GM19372 (cell line): ENCODE measurements around the gene TMEM272.

Source experiments
- ATAC-seq: cut with Tn5 transposase; IDR thresholded peaks from one replicate; pipeline ENCODE4 v1.9.1; 2021; ENCODE audit warnings: mild to moderate bottlenecking, low read depth, moderate library complexity; ENCODE audit not compliant: unreplicated experiment

Gene TMEM272

DNA sequence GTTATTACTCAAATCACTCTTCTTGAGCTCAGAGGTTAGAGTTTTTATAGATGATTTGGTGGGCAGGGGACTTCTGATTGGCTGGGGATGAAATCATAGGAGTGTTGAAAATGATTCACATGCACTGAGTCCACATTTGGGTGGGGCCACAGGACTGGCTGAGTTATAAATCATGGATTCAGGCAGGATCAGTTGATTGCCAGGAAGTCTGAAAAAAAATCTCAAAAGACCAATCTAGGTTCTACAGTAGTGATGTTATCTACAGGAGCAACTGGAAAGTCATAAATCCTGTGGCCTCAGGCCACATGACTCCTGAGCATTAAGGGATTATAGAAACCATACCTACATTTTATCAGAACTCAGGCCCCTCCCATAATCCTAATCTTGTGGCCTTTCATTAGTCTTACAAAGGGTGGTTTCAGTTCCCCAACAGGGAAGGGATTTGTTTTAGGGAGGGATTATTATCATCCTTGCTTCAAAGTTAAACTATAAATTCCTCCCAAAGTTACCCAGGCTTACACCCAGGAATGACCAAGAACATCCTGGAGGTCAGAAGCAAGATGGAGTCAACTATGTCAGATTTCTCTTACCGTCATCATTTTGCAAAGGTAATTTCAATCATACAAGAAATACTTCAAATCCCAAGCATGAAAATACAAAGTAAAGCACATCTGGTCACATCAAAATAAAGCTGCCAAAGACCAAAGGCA is 11.2 kb upstream of the TMEM272 start:
- no peak for ATAC-seq

DNA sequence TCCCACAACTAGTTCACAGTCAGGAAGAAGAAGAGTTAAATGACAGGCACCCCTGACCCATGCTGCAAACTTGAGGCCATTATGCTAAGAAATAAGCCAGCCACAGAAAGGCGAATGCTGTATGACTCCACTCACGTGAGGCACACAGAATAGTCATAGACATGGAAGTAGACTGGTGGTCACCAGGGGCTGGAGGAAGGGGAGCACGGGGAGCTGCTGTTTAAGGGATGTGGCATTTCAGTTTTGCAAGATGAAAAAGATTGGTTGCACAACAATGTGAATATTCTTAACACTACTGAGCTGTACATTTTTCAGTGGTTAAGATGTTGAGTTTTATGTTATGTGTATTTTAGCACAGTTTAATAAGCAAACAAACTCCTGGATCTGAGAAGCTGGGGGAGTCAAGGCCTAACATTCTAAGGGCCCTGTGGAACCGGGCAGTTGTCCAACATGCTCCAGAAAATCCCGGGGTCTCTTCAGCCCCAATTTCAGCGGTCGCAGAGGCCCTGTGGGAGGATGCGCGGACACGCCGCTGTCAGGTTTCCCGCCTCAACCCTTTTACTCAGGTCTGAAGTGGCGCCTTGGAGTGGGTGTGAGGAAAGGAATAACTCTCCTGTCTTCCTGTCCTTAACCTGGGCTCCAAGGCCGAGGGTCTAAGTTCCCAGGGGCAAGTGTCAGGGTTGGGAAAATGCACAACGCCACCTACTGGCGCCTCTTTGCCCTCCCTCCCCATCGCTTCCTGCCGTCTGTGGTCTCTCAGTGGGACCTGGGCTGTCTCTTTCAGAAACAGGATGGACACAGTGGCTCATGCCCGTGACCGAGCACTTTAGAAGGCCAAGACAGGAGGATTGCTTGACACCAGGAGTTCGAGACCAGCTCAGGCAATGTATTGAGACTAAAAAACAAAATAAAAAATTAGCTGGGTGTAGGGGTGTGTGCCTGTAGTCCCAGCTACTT is 4.4 kb upstream of the TMEM272 start:
- ATAC-seq: no peak

DNA sequence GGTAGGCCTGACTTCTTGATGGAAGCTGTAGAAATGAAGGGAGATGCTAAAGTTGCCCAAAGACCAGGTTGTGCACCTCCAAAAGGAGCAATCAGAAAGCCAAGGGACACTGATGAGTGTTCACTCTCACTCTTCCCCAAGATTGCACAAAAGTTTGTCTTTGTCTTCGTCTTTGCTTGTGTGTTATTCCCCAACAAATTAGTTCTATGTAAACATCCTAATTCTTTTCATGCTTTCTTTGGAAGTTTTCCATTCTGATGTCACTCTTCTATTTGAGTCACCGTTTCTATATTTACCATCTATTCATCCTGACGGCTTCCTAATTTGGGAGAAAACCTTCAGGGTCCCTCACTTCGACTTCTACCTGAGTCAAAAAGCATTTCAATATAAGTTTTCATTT is 3.7 kb upstream of the TMEM272 start:
- no peak for ATAC-seq

DNA sequence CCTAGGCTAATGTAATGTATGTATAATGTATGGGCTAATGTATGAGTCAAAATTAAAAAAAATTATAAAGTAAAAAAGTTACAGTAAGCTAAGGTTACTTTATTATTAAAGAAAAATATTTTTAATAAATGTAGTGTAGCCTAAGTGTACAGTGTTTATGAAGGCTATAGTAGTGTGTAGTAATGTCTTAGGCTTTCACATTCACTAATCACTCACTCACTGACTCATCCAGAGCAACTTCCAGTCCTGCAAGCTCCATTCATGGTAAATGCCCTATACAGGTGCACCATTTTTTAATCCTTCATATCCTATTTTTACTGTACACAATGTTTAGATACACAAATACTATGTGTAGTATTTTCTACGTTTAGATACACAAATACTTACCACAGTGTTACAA is 1.8 kb upstream of the TMEM272 start:
- ATAC-seq: no peak

DNA sequence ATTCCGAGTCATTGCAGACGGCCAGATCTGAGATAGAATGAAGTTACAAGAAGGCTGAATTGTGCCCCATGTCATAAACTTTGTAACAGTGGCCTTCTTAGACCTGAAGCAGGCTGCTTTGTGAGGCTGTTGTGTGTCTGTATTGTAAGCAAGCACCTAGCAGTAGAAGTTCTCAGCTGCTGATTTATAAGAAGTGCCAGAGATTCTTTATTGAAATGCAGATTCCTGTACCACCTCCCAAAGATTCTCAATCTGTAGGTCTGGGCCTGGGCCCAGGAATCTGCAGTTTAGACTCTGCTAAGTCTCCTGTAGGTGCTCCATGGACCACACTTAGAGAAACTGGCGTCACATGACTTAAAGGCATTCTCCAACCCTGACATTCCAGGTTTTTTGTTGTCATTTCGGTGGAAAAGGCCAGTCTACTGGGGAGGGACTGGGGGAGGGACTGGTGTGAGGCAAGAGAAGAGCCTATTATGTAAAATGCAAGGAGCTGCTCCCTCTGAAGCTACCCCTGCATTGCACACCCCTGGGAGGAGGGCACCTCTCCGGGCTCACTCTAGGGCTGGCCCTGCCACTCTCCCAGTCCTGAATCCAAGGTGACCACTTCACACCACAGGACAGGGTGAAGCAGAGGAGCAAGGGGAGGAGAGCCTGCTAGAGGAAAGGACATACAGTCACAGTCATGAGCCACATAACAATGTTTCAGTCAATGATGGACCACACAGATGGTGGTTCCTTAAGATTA is 769 bp upstream of the TMEM272 start:
- ATAC-seq: no peak

DNA sequence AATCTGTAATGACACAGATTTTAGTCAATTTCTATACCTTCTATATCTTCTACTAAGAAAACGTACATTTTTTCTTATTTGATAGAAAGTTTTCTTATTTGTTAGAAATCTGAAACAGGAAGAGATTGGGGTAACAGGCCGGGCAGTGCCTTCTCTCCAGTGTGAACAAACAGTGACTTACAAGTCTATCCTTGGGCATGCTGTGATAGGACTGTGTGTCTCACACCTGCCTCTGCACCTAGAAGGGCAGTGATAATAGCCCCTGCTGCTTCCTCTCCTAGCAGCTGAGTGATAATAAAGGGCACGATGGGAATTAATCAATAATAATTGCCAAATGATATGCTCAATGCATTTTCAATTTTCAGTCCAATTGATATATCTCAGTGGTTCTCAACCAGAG is 1.4 kb downstream of the TMEM272 start:
- no peak for ATAC-seq

DNA sequence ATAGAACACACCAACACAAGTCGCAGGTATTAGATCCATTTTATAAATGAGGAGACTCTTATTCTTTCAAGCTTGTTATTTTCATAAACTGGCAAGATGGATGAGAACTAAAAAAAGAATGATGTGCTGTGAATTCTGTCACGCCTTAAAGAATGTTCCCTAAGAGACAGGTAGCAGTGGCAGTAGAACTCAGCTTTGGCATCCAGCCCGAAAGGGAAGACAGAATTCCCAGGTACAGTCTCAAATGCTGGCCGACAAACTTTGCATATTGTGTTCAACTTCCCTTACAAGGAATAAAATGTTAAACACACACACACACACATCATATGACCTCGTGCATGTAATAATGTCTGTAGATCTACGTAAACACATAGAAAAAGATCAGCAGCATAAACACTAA is 3.2 kb downstream of the TMEM272 start:
- ATAC-seq: no peak

DNA sequence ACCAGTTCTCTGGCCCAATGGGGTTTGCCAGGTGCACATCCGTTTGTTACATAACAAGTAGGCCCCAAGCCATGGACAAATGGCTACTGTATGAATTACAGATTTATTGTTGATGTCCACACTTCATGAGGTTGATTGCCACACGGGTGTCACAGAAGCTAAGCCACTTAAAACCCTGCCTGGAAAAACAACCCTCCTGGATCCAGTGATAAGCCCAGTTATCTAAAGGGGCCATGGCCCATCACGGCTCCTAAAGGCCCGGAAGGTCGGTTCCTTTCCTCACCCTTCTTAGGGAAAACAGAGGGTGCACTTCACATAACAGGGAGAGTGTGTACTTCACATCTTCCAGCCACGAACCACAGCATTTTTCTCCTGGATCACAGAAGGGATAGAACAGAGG is 4.1 kb downstream of the TMEM272 start:
- ATAC-seq: no peak

DNA sequence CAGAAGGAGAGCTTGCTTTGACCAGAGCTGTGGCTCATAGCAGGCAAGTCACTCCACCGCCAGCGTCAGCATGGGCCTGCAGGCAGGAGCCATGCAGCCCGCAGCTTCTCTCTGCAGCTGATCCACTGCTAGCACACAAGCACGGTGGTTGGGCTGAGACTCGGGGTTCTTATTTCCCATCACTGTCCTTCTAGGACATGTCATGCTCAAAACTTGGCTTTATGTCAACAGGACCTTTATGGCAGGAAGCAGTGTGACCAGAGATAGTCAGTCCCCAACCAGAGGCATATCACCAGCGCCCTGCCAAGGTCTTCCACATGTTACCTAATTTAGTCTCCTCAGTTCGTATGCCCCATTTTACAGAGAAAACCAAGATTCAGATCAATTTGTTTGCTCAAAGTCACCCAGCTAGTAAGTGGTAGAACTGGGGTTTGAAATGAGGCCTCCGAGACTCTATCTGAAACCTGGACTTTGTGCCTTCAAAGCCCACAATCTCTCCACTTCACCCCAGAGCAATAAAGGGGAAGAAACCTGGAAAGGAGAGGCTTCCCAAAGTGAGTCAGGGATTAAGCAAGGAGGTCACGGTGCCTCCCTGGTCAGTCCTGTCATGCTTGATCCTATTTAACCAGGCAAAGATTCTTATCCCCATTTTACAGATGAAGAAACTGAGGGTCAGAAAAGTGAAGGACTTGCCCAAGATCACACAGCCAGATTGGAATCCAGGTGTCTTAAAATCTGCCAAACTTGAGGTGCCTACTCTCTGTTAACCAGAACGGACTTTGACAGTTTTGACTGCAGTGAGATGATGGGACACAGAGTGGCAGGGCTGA is 5.1 kb downstream of the TMEM272 start:
- no peak for ATAC-seq

DNA sequence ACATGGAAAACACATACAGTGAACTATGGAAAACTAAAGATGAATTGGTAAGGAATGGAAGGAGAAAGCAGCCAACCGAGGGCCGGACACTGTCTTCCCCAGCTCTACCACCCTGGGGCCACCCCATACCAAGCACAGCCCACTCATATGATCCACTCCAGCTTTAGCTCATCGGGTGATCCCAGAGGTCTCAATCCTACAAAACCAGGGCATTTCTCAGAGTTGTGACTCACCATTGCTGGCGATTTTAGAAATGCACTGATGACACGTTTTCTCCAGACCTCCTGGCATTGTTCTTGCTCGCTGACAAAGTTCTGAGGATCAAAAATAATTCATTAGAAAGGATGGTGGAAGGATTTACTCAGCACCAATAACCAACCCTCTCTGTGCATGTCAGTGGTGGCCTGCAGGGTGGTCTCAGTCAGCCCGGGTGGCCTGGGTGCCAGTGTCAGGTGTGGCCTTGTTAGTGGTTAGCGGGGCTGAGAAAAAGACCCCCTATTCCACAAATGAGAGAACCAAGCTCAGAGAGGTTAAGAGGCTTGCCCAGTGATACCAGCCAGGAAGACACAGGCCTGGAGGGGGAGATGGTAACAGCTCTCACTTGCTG is 6.6 kb downstream of the TMEM272 start:
- no peak for ATAC-seq

DNA sequence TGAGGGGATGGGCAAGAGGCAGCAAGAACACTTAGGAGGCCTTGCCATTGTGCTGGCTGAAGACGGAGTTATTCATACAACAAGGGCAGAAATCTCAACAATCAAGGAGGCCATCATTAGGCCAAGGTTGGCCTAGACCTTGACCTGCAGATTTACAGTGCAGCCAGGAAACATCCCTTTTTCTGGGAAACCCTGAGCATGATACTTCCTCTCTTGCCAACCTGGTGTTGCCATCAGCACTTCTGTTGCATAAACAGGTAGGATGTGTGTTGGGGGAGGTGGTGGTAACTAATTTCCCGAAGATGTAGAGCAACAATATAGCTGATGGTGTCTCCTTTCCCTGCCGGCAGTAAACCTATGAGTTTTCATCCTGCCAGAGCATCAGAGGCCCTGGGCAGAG is 8.0 kb downstream of the TMEM272 start:
- ATAC-seq: no peak

DNA sequence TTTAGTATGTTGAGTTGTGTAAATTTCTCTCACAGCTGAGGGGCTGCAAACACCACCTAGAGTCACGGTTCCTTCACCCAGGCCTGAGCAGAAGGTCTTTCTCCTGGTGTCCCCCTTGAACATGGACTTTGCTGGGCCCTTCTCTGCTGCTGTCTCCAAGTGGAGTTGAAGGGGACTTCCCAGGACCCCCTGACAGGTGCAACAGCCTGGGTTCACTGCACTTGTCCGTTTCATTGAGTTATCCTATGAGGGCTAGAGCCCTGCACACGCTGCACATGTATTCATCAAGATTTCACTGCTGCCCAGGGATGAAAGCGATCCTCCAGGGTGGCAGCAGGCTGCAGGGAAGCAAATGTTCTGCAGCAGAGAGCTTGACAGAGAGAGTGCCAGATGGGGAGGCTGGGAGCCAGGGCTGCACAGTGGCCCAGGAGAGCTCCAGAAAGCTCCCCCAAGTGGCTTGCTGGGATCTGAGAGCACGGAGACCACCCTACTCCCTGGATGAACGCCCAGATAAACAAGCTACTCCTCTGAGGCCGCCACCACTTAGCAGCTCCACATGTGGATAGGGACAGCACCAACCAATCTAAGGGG is 10.3 kb downstream of the TMEM272 start:
- no peak for ATAC-seq

DNA sequence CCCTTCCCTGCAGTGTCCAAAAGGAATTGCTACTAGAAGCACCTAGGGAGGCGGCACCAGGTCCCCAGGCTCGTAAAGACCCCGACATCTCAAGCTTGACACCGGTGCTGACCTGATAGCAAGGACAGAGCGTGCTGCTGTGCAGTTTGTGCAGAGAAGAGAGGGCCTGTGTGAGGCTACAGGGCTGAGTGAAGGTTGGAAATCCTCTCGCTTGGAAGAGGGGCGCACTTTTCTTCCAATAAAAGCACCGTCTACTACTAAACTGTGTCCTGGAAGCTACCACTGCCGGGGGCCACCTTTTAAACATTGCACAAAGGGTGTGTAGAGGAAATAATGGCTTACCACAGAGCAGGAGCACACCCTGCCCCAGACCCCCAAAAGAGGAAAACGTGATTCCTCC is 11.0 kb downstream of the TMEM272 start:
- ATAC-seq: no peak

DNA sequence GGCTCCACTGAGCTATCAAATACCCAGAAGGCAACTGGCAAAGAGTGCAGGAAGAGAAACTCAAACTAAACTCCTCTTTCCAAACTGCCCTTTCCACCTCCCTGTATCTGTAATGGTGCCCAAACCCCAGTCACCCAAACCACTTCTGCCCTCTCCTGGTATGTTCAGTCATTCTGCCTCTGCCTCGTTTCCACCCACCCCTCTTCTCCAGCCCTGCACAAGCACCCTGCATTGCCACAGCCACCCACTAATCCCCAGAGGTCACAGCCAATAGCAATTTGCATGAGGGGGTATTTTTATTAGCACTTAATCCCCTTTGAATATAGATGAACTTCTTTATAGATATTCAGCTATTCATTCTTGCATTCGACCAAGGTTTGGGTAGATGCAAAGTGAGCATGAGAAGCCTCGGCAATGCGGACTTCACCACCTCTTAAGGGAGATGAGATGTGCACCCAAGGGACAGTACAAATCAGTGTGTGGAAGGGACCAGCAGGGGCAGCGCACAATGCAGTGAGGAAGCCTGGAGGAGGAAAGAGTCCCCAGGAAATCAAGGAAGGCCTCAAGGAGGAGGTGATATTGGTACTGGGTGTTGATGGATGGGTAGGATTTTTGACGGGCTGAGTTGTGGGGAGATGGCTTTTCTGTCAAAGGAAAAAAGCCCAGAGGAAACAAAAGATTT is 12.4 kb downstream of the TMEM272 start:
- ATAC-seq: no peak

DNA sequence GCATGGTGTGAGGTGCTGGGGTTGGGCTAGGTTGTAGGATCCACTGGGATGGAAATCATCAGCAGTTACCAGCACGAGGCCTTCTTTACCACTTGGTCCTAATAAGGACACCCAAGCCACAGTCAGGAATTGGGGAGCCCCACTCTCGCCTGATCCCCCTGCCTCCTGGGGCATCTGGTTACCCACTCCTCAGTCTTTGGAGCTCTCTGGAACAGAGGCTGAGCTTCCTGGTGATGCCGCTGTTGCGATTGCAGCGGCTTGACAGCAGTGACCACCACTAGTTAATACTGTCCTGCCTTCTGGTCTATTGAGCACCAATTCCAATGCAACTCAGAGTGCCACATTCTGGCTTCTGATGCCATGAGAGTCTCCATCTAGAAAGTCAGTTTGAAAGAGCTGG is 13.5 kb downstream of the TMEM272 start:
- ATAC-seq: no peak

DNA sequence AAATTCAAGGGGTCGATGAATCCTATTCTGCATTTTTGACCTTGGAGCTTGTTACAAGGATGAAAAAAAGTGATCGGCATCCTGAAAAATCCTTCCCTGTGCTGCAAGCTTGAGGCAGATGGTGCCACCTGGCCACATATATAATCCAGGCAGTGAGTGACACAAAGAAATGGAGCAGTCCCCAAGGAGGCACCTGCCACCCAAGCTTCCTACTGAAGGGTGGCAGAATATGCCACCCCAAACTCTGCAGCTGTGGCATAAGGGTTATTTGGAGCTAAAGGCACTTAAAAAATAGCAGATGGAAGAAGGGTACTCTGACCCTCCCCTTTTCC is 15.4 kb downstream of the TMEM272 start:
- ATAC-seq: no peak

DNA sequence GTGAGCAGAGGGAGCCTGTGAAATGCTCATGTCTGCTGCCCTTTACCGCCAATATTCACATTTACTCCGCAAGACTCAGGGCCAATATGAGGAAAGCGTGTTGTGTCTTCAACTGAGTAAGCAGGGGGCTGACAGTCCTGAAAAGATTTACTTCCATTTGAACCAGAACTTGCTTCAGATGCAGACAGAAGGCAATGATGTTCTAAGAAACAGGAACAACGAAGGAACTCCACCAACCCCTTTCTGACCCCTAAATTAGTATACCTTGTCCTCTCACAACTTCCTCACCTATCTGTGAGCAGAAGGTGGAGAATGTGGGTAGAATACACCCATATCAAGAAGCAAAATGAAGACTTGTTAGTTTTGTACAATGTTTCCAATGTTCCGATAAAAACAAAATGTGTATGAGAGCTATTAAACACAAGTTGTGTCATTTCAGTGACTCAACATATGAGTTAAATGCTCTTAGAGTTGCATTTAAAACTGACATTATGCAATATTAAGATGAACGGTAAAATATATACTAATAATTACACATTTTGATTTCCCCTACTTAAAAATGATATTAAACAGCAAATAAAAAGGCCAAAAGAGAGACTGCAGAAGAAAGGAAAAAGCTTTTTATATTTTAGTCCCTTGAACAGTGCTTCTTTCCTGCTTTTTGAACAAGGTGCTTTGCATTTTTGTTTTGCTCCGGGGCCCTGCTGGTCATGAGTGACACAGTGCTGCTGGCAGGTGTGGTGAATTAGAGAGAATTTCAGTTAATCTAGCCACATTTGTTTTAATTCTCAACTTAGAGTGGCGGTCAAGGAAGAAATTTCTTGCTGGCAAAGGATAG is 16.0 kb downstream of the TMEM272 start:
- no peak for ATAC-seq

DNA sequence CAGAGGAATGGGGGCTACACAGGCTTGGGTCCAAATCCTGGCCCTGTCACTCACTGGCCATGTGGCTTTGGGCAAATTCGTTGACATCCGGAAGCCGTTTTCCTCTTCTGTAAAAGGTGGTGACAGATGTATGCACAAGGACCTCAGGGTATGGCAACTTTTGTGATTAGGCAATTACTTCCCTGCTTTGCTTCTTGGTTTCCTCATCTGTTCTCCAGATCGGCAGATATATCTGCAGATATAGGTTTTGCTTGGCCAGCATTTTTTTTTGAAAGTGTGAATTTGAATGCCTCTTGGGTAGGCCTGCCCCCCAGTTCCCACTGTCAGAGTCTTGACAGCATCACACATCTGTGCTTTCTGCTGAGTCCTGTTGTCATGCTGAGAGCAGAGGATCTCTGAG is 17.7 kb downstream of the TMEM272 start:
- ATAC-seq: no peak
